GM18858 (cell line): ENCODE results near the gene ROBO3.

Experiments
- ATAC-seq: cut with Tn5 transposase; IDR thresholded peaks from one replicate; pipeline ENCODE4 v1.9.1; 2021; ENCODE audit not compliant: unreplicated experiment

The ROBO3 gene

DNA sequence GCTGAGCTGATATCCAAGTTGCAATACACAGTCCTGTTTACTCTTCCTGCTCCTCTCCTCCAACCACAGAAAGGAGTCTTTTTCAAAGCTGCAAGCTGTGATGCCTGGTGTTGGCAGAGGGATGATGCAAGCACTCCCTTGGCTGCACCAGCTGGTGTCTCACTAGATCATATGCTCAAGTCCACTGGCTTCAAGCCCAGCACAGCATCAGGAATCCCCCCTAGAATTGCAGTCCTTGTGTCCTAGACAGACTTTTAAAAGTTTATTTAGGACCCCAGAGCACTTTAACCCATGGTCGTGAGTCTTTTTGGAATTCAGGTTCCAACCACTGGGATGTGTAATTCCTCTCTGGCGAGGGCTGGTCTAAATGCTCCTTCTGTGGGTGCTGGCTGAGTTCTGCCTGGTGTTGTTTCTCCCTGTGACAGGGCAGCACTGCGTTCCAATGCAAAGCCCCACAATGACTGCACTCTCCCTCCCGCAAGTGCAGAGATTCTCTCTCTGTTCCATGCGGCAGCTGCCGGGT is 51.9 kb downstream of the ROBO3 start:
- ATAC-seq = no peak

DNA sequence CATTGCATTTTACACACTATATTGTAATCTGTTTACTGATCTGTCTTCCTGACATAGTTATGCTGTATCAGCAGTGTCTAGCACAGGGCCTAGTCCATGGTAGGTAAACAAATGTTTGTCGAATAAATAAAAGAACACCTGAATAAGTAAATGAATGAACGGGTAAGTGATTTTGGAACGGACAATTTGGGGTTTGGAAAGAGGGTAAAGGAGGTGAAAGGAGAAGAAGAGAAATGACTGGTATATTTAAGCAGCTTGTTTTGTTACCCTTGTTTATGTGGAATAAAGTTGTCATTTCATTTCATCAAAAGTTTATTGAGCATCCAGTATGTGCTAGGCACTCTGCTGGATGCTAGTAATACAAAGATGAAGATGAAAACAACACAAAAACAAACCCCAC is 53.7 kb downstream of the ROBO3 start, which contains the start of gene HEPN1:
Gene HEPN1, plus strand, starts transcription at position 301 of the 400 bp plus-strand sequence.
- ATAC-seq = no peak

DNA sequence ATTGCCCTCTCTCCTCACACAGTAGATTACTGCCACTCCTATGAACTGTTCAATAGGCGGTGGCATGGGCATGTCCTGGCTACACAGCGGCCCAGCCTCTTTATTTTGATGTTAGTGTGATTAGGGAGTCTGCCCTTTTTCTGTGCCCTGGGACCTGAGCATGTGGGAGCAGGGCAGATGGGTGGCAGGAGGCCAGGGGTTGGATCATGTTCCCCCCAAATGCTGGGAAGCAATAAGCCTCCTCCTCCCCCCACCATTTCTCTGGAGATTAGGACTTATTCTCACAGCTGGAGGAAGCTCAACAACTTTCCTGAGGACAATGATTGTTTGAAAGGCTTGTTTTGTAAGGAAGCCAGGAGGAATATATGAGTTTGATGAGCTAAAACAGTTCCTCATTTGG is 54.7 kb downstream of the ROBO3 start:
- no peak for ATAC-seq

DNA sequence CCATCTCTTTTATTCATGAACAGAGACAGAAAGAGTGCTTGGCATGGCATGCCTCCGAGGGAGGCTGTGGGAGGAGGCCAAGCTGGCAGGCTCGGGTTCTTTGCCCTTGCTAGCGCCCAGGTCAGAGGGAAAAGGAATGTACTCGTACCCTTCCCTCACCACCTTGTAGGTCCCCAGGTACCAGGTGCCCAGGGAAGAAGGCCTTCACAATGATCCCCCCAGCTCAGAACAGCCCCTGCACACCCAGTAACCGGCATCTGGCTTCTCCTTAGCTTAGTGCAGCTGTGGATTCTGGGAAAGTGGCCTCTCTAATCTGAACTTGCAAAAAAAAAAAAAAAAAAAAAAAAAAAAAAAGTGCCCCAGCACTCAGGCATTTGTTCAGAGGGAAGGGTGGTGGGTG is 55.1 kb downstream of the ROBO3 start:
- ATAC-seq = no peak

DNA sequence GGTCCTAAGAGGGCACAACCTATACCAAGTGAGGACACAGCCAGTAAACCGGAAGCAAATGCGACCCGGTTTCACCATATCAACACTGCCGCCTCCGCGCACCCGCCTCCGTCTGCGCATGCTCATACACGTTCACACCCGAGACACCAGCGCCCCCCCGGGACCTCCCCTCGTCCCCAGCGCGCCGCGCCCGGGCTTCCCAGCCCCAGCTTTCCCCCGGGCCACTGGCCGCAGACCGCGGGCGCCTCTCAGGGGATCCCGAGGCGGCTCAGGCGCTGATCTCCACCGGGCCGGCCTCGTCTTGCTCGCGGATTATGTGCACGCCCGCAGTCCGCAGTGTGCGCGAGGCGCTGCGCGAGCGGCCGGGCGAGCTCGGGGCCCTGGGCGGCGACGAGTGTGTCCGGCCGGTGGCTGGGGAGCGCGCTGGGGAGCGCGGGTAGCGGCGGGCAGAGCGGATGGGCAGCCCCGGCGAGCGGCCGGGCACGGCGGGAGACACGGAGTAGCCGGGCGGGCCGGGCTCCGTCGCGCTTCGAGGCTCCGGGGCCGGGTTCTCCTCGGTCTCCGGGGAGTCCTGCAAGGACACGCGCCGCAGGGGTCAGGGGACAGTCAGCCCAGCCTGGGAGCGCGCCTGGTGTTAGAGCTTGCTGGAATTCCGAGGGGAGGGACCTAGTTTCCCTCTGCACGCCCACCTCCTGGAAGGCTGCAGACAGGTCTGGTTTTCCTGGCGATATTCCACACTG is 55.8 kb downstream of the ROBO3 start:
- no peak for ATAC-seq

DNA sequence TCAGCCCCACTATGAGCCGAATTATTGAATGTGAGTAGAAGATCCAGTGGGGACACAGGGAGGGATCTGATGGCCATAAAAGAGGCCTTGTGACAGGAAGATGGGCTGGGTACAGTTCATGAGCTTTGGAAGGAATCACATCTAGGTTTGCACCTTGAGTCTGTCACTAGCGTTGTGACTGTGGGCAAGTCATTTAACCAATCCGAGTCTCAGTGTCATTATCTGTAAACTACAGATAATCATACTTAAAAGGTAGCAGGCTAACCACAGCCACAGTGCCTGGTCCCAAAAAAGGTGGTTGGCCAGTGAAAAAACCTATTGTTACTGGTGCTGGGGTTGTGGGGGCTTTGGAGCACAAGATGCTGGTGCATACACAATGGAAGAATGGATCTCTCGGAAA is 57.6 kb downstream of the ROBO3 start:
- no peak for ATAC-seq

DNA sequence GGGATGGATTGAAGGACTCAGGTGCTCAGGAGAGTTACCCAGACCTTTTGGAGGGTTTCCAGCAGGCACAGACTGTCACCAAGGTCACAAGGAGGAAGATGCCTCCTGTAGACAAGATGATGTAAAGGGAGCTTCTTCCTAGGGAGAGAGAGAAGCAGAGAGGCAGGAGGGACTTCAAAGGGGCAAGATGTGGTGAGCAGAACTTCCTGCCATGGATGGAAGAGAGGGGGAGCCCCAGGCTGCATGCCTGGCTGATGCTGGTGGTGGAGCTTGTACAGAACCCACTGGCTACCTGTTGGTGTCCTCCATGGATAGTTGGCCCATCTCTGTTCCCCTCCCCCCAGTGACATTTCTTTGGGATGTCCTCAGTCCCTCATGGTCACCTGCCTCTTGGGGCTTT is 58.1 kb downstream of the ROBO3 start:
- no peak for ATAC-seq

DNA sequence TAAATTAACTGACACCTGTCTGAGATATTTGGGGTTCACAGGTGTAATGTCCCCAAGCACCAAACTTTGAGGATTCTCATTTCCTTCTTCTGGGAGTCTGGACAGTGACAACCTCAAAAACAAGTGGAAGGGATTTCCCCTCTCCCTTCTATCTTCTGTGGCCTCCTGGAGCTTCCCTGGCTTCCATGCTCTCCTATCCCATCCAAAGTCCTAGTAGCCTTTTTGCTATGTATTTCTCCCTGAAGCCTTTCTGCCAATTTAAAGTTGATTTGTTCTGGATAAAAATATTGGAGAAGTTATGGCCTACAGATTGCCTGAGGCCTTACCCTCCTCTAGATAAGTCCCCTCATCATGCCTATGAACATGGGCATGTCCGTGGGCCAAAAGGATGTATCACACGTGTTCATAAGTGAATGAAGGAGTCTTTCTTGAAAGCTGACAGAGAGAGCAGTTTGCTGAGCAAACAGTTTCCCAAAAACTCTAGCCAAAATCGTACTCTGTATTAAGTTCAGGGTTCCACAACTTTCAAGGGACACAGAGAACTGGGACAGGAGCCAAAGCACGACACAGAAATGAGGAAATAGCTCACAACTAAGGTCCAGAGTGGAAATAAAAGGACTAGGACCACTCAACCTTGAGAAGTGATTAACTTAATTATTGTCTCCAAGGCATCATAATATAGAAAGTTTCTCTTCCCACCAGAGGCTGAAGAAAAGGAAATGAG is 63.9 kb downstream of the ROBO3 start:
- ATAC-seq = no peak

DNA sequence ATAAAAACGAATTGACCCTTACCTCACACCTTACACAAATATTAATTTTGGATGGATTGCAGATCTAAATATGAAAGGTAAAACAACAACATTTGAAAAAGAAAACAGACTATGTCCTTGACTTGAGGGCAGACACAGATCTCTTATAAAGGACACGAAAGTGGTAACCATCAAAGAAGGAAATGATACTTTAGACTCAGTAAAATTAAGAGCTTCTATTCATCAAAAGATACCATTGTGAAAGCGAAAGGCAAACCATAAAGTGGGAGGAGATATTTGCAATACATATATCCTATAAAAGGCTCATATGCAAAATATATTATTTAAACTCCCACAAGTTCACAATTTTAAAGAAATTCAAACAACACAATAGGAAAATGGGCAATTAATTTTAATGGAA is 65.6 kb downstream of the ROBO3 start:
- ATAC-seq = peak; percentile 80
